Activated naive CD8-positive, alpha-beta T cell treated with anti-CD3 and anti-CD28 coated beads, Interleukin-2, amount 10 ng/mL, durations not matched to agents 7 days and 5 days (primary cell): ENCODE results near the gene C2. TPM values are rescaled to one million over a fixed set of nuclear protein-coding genes. Genes with fewer than 3 reads are reported as not detected.
"Not testable (repeated sequence)": the region's sequence is repeated elsewhere in the genome, so short reads cannot be mapped to it uniquely, and the experiment has no call there.

Experiments
- ATAC-seq: fragments of 150-1000 bp; cut with Tn5 transposase; one replicate; pipeline ENCODE4 v1.10.0; 2021; ENCODE audit warnings: low read depth, moderate library complexity
- POLR2A ChIA-PET: fragments of 350-600 bp; sonication (Branson Sonifier 250); formaldehyde crosslinking; loops from one replicate; lab custom pipeline; 2021; ENCODE audit warnings: antibody characterized with exemption; lab: Charles Lee
- DNase-seq: peaks from one replicate; pipeline ENCODE4 v3.0.0; 2021
- H3K27ac Mint-ChIP-seq: one replicate; pipeline ENCODE4 v1.8.0; 2022; ENCODE audit warnings: mild to moderate bottlenecking, mixed read lengths
- H3K27me3 Mint-ChIP-seq: one replicate; pipeline ENCODE4 v1.8.0; 2022; ENCODE audit warnings: mild to moderate bottlenecking, moderate library complexity, mixed read lengths
- H3K36me3 Mint-ChIP-seq: one replicate; pipeline ENCODE4 v1.8.0; 2021; ENCODE audit warnings: mild to moderate bottlenecking, mixed read lengths
- H3K4me1 Mint-ChIP-seq: one replicate; pipeline ENCODE4 v1.8.0; 2021; ENCODE audit warnings: mixed read lengths
- H3K4me3 Mint-ChIP-seq: one replicate; pipeline ENCODE4 v1.8.0; 2022; ENCODE audit warnings: mild to moderate bottlenecking, moderate library complexity, mixed read lengths
- H3K9me3 Mint-ChIP-seq: one replicate; pipeline ENCODE4 v1.8.0; 2021; ENCODE audit warnings: mixed read lengths
- microRNA-seq: library from miRNA; unstranded; fragments of <30 nt; microRNA quantifications from one replicate; pipeline ENCODE4 v1.2.0, GENCODE V29; 2022
- total RNA-seq, 2 experiments: library from RNA; stranded (reverse); gene quantifications; one replicate each; pipeline ENCODE4 v1.2.3, GENCODE V29; 2021

The C2 gene
- total RNA-seq, 2 experiments from 2014 or later: 2.1 to 2.2 TPM

- H3K27ac Mint-ChIP-seq, H3K4me1 Mint-ChIP-seq, H3K9me3 Mint-ChIP-seq, H3K27me3 Mint-ChIP-seq, H3K4me3 Mint-ChIP-seq, H3K36me3 Mint-ChIP-seq, ATAC-seq, POLR2A ChIA-PET, DNase-seq: not testable (repeated sequence)
Measured at GRCh38 chr6:31989363-31989762, 61.8 kb downstream of the C2 start.

GRCh38 chr6:31994421-31994820 lies 66.9 kb downstream of the C2 start:
- H3K4me1 Mint-ChIP-seq, POLR2A ChIA-PET, H3K36me3 Mint-ChIP-seq, ATAC-seq, H3K27ac Mint-ChIP-seq, DNase-seq, H3K27me3 Mint-ChIP-seq, H3K9me3 Mint-ChIP-seq, H3K4me3 Mint-ChIP-seq: not testable (repeated sequence)

Small RNA genes lying within 50 kb of the gene (microRNA-seq; reads per million reads assigned to microRNA genes)
- gene MIR1236: not detected

Other genes with a start within 250 kb of the C2 start
- 1 to 10 TPM; 3.5 to 4.6 TPM for gene LY6G5C, start 246.7 kb upstream of the C2 start, total RNA-seq
- 10 to 100 TPM; 57.8 to 64.0 TPM for gene ABHD16A, start 224.4 kb upstream of the C2 start, total RNA-seq
- gene LY6G6F, start 220.9 kb upstream of the C2 start, total RNA-seq: not detected
- gene LY6G6D, start 212.4 kb upstream of the C2 start, total RNA-seq: not detected
- not detected for gene LY6G6C, start 206.0 kb upstream of the C2 start, total RNA-seq
- gene MPIG6B, start 204.3 kb upstream of the C2 start, total RNA-seq: 1 to 10 TPM; 1.2 to 1.5 TPM
- gene DDAH2, start 198.4 kb upstream of the C2 start, total RNA-seq: 10 to 100 TPM; 28.3 to 29.1 TPM
- gene CLIC1, start 191.2 kb upstream of the C2 start, total RNA-seq: 100 to 1,000 TPM; 425 to 456 TPM
- 10 to 100 TPM; 59.2 to 68.2 TPM for gene MSH5, start 187.7 kb upstream of the C2 start, total RNA-seq
- 10 to 100 TPM; 13.1 to 18.1 TPM for gene SAPCD1, start 165.1 kb upstream of the C2 start, total RNA-seq
- gene VWA7, start 150.4 kb upstream of the C2 start, total RNA-seq: 1 to 10 TPM; 5.2 to 5.7 TPM
- gene VARS1, start 132.0 kb upstream of the C2 start, total RNA-seq: 10 to 100 TPM; 68.2 to 75.3 TPM
- gene LSM2, start 120.8 kb upstream of the C2 start, total RNA-seq: 10 to 100 TPM; 89.9 to 97.9 TPM
- 1 to 10 TPM; 3.3 to 4.5 TPM for gene HSPA1L, start 112.4 kb upstream of the C2 start, total RNA-seq
- gene HSPA1A, start 112.2 kb upstream of the C2 start, total RNA-seq: 10 to 100 TPM; 62.2 to 63.5 TPM
- 10 to 100 TPM; 49.0 to 55.7 TPM for gene HSPA1B, start 100.0 kb upstream of the C2 start, total RNA-seq
- 10 to 100 TPM; 15.5 to 16.4 TPM for gene NEU1, start 64.9 kb upstream of the C2 start, total RNA-seq
- not detected for gene SLC44A4, start 48.7 kb upstream of the C2 start, total RNA-seq
- 10 to 100 TPM; 77.5 to 80.6 TPM for gene EHMT2, start 30.0 kb upstream of the C2 start, total RNA-seq
- gene ZBTB12, start 25.6 kb upstream of the C2 start, total RNA-seq: 1 to 10 TPM; 1.4 to 1.9 TPM
- 1 to 10 TPM; 1.2 to 2.1 TPM for gene CFB, start 18.4 kb downstream of the C2 start, total RNA-seq
- gene NELFE, start 31.3 kb downstream of the C2 start, total RNA-seq: 10 to 100 TPM; 61.3 to 62.5 TPM
- 100 to 1,000 TPM; 102 to 112 TPM for gene SKIC2, start 31.5 kb downstream of the C2 start, total RNA-seq
- 10 to 100 TPM; 22.4 to 28.6 TPM for gene DXO, start 44.4 kb downstream of the C2 start, total RNA-seq
- gene C4A, start 54.3 kb downstream of the C2 start, total RNA-seq: 1 to 10 TPM; 3.4 to 6.7 TPM
- gene C4B, start 87.1 kb downstream of the C2 start, total RNA-seq: 1 to 10 TPM; 4.1 to 5.7 TPM
- under 1 TPM; 0.43 to 0.72 TPM for gene CYP21A2, start 110.7 kb downstream of the C2 start, total RNA-seq
- 1 to 10 TPM; 8.6 to 9.2 TPM for gene TNXB, start 181.6 kb downstream of the C2 start, total RNA-seq
- gene ATF6B, start 200.5 kb downstream of the C2 start, total RNA-seq: 100 to 1,000 TPM; 136 to 147 TPM
- gene FKBPL, start 202.6 kb downstream of the C2 start, total RNA-seq: 1 to 10 TPM; 5.5 to 6.3 TPM
- 1 to 10 TPM; 1.1 to 1.2 TPM for gene PRRT1, start 224.2 kb downstream of the C2 start, total RNA-seq
- 10 to 100 TPM; 19.2 to 23.7 TPM for gene PPT2, start 226.4 kb downstream of the C2 start, total RNA-seq
- gene EGFL8, start 236.9 kb downstream of the C2 start, total RNA-seq: 10 to 100 TPM; 19.6 to 22.6 TPM
- gene AGPAT1, start 248.4 kb downstream of the C2 start, total RNA-seq: 10 to 100 TPM; 38.1 to 40.8 TPM